ENCODE measurements around the gene MYH11. TPM values are rescaled to one million over a fixed set of nuclear protein-coding genes. Genes with fewer than 3 reads are reported as not detected.
"Not testable (repeated sequence)": the region's sequence is repeated elsewhere in the genome, so short reads cannot be mapped to it uniquely, and the experiment has no call there.

MYH11 gene
- total and polyA plus RNA-seq, 2 of the 13 experiments (the other 11 are each of a cell fraction or from before 2014, with no cell fraction given), result not detected

GRCh38 chr16:15843635-15844279 lies 13.1 kb downstream of the MYH11 start:
- no peak overlapping the region for H3K4me2 ChIP-seq (ENCODE audit: low read depth, low read length)
- no peak for FAIRE-seq
- in situ Hi-C loops (cut with HindIII; ENCODE audit: extremely low pct_ligation_motif_present, low pct_unique_long_range_greater_than_20kb), result no loop called here

GRCh38 chr16:15839204-15839603 lies 17.6 kb downstream of the MYH11 start:
- CTCF ChIA-PET (ENCODE audit: low intra/inter-chr PET ratio, low total read pairs); intact Hi-C loops (cut with micrococcal nuclease; ENCODE audit: unreplicated experiment): not testable (repeated sequence)

More at GRCh38 chr16:15843635-15844279, 13.1 kb downstream of the MYH11 start:
- POLR2A ChIA-PET, result interaction anchor here (0.6 kb wide), 1 partner anchor 216 kb away, joined by 7 read pairs; no protein-coding TSS in a partner anchor
- Histone ChIP-seq H3K9ac (ENCODE audit: insufficient read depth, low read depth, low read length) (no peak overlapping the region), H3K4me1 (ENCODE audit: insufficient read depth, low read length) (peaks cover 10% of the 10 kb centered on the region), H3K79me2 (ENCODE audit: insufficient read depth, low read length) (no peaks in the 10 kb centered on the region), H2AFZ (ENCODE audit: low read length) (no peak overlapping the region), H3K9me3 (ENCODE audit: low read length) (no peaks in the 10 kb centered on the region), H4K20me1 (ENCODE audit: insufficient read depth, low read length) (no peaks in the 10 kb centered on the region), H3K36me3 (replicated peaks in 1 of 2; ENCODE audit: control insufficient read depth in 1 of 2, insufficient read depth in 2 of 2, low read length in 2 of 2) (no peaks in the 10 kb centered on the region), H3K4me3 (replicated peaks in 1 of 3; ENCODE audit: insufficient read depth in 1 of 3, low read depth in 2 of 3, low read length in 3 of 3) (no peak overlapping the region), H3K27ac (ENCODE audit: extremely low read length, insufficient read depth, low read length) (no peak overlapping the region), H3K27me3 (ENCODE audit: control insufficient read depth in 1 of 2, insufficient read depth in 2 of 2, low read length in 2 of 2) (peaks cover 3 to 19% of the 10 kb centered on the region in 2 experiments; a peak in 4 of 5 replicates)
- intact Hi-C loops (cut with micrococcal nuclease; ENCODE audit: unreplicated experiment), result no loop called here
- WGBS (ENCODE audit: low lambda C conversion rate), result 51% methylated on average over 10 of the region's 10 CpGs
- TF ChIP-seq MAFK (conservative IDR thresholded peaks at IDR 0.05 in 1 of 2, IDR thresholded peaks at IDR 0.05 in 1 of 2; ENCODE audit: low read length in 2 of 2) (peak; percentile 24 to 42; a peak in 1 of 4 replicates), MAFF (IDR thresholded peaks at IDR 0.05; ENCODE audit: low read depth, low read length) (0 out of 2 replicates have a peak, but pooled peaks have one; percentile 24), ZNF496 (CRISPR knock-in tag; IDR thresholded peaks at IDR 0.05; ENCODE audit: insufficient replicate concordance) (no peak)
- CTCF ChIA-PET (ENCODE audit: low intra/inter-chr PET ratio, low total read pairs), result no interaction called here
- DNase-seq (ENCODE audit: low spot score), result no peak
- no TSS peak for BruUV-seq (replicated peaks)
- no peak for ATAC-seq

More at GRCh38 chr16:15839204-15839603, 17.6 kb downstream of the MYH11 start:
- H3K27me3 ChIP-seq (ENCODE audit: control insufficient read depth in 1 of 2, insufficient read depth in 2 of 2, low read length in 2 of 2); in situ Hi-C loops (cut with HindIII; ENCODE audit: extremely low pct_ligation_motif_present, low pct_unique_long_range_greater_than_20kb); H3K4me1 ChIP-seq (ENCODE audit: insufficient read depth, low read length); POLR2A ChIA-PET; BruUV-seq (replicated peaks); H3K4me3 ChIP-seq (replicated peaks in 1 of 3; ENCODE audit: insufficient read depth in 1 of 3, low read depth in 2 of 3, low read length in 3 of 3); H3K9me3 ChIP-seq (ENCODE audit: low read length); H3K27ac ChIP-seq (ENCODE audit: extremely low read length, insufficient read depth, low read length); H4K20me1 ChIP-seq (ENCODE audit: insufficient read depth, low read length); DNase-seq (ENCODE audit: low spot score); ATAC-seq; H3K9ac ChIP-seq (ENCODE audit: insufficient read depth, low read depth, low read length); H3K36me3 ChIP-seq (replicated peaks in 1 of 2; ENCODE audit: control insufficient read depth in 1 of 2, insufficient read depth in 2 of 2, low read length in 2 of 2); FAIRE-seq; H3K79me2 ChIP-seq (ENCODE audit: insufficient read depth, low read length); H2AFZ ChIP-seq (ENCODE audit: low read length); H3K4me2 ChIP-seq (ENCODE audit: low read depth, low read length): not testable (repeated sequence)
- WGBS (ENCODE audit: low lambda C conversion rate), result 62% methylated on average over 8 of the region's 8 CpGs

Data from HepG2 (cell line).